ENCODE data around the gene TSPAN17.
"Not testable (repeated sequence)": the region's sequence is repeated elsewhere in the genome, so short reads cannot be mapped to it uniquely, and the experiment has no call there.

TSPAN17 gene

GRCh38 chr5:176682016-176682531 lies 34.8 kb downstream of the TSPAN17 start:
- DNase-seq: no peak

- no peak for DNase-seq
Observed at GRCh38 chr5:176685010-176685409, 37.7 kb downstream of the TSPAN17 start.

- no peak for DNase-seq
Observed at GRCh38 chr5:176687247-176687646, 40.0 kb downstream of the TSPAN17 start.

- no peak for DNase-seq
Observed at GRCh38 chr5:176687881-176688280, 40.6 kb downstream of the TSPAN17 start.

DNA sequence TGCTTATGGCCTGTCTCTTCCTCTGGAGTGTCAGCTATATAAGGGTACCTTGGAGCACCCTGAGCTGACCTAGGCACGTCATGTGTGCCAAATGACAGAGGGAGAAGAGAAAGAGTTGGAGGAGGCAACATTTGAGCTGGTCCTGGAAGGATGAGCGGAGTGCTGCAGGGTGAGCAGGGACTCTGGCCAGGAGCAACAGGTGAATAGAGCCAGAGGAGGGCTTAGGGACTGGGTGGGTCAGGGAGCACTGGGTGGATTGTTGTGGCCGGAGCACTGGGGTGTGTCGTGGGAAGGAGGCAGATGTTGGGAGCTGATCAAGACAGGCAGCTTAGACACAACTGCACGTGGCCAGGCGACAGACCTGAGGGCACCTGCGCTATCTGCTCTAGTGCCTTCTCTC lies 43.6 kb downstream of the TSPAN17 start:
- DNase-seq: no peak

GRCh38 chr5:176691524-176691923 lies 44.2 kb downstream of the TSPAN17 start:
- no peak for DNase-seq

DNA sequence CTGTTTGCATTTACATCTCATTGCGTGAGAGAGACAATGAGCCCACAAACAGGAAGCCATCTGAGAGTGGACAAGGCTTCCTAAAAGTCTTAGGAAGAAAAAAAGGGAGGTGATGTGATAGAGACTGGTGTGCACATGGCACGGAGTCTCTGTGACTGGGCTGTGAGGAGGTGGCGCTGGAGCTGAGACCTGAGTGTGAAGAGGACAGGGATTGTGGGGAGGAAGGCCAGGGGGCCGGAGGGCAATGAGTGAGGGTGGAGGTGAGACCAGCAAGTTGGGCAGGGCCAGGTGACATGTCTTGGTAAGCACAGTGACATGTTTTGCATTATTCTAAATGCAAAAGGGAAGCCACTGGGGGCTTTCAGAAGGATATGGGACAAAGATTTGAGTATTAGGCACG lies 45.0 kb downstream of the TSPAN17 start:
- no peak for DNase-seq

- no peak for DNase-seq
Observed at GRCh38 chr5:176692839-176693476, 45.7 kb downstream of the TSPAN17 start.

GRCh38 chr5:176693477-176693851 lies 46.2 kb downstream of the TSPAN17 start:
- no peak for DNase-seq

DNA sequence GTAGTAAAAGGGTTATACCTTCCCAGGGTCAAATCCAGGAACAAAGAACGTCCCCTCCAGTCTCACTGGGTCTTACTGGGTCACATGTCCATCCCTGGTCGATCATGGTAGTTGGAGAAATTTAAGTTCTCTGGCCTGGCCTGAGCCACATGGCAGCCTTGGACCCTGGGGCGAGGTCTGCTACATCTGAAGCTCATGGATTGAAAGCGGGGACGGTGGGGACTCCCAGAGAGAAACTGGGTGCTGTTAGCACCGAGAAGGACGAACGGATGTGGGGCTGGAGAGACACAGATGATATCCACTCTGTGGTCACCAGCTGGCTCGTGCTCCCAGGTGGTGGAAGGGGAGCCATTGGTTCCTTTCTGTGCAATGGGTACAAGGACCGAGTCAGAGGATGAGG lies 46.9 kb downstream of the TSPAN17 start:
- no peak for DNase-seq

GRCh38 chr5:176694631-176695030 lies 47.3 kb downstream of the TSPAN17 start:
- no peak for DNase-seq

- no peak for DNase-seq
Observed at GRCh38 chr5:176695073-176695472, 47.8 kb downstream of the TSPAN17 start.

DNA sequence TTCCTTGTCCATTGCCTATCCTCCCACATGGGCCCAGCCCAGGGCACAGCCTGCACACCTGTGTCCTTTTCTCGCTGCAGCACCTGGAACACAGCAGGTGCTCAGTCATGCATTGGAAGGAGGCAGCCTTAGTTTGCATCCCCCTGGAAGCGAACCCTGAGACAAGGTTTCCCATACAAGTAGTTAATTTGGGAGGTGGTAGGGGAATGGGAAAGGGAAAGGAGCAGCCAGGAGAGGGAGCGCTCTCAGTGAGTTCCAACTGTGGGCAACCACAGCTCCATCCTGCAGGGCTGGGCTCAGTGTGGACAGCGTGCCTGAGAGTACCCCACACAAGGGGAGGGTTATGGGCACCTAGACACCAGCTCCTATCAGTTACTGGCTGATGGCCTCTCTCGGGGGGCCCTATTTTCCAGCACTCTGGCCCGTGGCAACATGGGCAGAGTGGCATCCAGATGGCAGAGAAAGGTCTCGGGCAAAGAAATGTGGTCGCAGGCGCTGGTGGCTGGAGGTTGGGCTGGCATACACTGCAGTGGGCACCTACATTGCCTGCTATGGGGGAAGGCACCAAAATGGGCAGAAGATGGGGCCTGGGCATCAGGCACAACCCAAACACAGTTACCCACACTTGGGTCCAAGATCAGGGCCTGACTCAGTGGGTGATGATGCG lies 50.1 kb downstream of the TSPAN17 start:
- no peak for DNase-seq

GRCh38 chr5:176697934-176698538 lies 50.8 kb downstream of the TSPAN17 start:
- no peak for DNase-seq

- DNase-seq: not testable (repeated sequence)
Observed at GRCh38 chr5:176699446-176699845, 52.2 kb downstream of the TSPAN17 start.

DNA sequence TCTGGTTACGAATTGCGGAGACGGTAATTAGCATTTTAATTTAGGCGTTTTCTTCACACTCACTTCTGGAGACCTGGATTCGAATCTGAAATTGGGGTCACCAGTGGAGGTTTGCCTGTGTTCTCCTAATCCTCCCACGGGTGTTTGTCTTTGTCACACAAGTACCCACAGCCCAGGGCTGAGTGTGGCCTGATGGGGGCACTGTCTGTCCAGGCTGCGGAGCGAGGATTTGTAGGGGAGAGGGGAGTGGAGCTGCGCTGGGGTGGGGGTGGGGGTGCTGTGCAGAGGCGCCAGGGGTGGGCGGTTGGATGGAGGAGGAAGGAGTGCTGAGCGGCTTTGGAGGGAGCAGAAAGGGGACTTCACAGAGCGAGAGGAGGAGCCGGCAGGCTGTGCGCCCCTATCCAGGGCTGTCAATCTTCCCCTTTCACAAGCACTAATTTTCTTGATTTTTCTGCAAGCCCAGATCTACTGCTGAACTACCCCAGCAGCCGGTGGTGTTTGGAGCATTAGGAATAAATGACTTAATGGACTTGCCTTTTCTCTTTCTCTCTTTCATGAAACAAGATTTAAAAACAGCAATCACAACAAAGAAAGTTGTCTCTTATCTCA lies 53.1 kb downstream of the TSPAN17 start:
- DNase-seq: no peak

DNA sequence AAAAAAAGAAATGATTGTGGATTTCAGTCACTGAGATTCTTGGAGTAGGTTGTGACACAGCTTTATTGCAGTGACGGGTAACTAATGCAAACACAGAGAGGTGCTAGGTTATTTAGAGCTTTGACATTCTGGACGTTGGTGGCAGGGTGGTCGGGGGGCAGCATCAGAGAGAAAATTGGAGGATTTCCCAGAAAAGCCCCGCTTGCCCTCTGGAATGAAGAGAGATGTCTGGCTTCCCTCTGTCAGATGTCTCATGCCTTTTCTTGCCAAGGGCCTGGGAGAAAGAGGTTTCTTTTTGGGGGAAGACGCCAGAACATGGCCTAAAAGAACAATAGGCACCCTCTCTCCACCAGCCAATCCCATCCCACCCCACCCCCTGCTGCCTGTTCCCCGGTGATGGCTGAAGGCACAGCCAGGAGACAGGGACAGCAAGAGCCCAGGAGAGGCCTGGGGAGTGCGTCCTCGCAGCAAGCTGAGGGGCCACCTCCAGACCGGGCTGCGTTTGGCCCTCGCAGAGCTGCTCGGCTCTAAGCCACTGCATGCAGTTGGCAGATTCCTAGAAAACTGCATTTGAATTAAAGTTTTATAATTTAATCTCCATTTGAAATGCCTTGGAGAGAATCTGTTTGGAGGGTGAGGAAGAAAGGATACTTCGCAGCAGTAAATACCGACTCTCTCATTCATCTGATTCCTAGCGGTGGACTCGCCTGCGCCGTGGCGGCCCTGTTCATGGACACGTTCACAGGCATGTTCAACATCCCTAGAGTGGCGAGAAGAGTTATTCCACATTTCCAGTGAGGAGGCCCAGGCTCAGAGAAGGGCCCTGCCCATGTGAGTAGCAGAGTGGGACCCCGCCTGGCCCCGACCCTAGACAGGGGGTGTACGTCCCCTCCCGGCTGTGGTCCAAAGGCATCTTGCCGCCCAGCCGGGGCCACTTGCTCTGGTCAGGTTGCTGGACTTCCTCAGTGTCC lies 55.7 kb downstream of the TSPAN17 start:
- no peak for DNase-seq

GRCh38 chr5:176703857-176704256 lies 56.6 kb downstream of the TSPAN17 start:
- DNase-seq: no peak

GRCh38 chr5:176704355-176704754 lies 57.1 kb downstream of the TSPAN17 start:
- DNase-seq: no peak

GRCh38 chr5:176704817-176705216 lies 57.5 kb downstream of the TSPAN17 start:
- DNase-seq: no peak
